GM18907 (cell line): ENCODE data around the gene NTN5.
"Not testable (repeated sequence)": the region's sequence is repeated elsewhere in the genome, so short reads cannot be mapped to it uniquely, and the experiment has no call there.

ENCODE experiments used
- ATAC-seq: cut with Tn5 transposase; IDR thresholded peaks from one replicate; pipeline ENCODE4 v1.9.1; 2021; ENCODE audit warnings: mild to moderate bottlenecking, moderate library complexity; ENCODE audit not compliant: unreplicated experiment

NTN5 gene

DNA sequence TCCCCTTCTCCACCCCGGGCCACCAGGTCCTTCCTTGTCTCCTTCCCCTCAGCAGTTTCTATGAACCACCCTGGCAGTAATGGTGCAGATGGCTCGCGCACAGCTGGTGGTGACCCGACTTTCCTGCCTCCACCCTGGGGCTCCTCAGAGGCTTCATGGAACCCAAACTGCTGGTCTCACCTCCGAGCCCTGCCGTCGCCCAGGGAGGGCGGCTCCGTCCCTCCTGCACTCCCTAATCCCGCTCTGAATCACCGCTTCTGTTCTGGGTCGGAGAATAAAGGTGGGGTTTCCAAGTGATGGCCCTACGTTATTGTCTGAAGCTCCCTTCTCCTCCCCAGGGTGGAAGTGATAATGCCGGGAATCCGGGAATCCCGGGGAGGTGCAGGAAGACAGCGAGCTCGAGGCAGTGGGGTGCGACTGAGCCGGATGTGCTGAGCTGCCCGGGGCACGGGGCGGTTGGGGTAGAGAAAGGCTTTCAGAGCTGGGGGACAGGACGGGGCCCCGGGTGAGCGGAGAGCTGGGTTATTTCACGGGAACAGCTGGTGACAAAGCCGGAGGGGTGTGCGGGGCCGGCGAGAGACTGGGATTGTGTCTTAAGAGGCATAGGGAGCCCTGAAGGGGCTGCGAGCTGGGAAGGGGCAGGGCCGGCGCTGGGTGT, 23.7 kb upstream of the NTN5 start:
- ATAC-seq = no peak

DNA sequence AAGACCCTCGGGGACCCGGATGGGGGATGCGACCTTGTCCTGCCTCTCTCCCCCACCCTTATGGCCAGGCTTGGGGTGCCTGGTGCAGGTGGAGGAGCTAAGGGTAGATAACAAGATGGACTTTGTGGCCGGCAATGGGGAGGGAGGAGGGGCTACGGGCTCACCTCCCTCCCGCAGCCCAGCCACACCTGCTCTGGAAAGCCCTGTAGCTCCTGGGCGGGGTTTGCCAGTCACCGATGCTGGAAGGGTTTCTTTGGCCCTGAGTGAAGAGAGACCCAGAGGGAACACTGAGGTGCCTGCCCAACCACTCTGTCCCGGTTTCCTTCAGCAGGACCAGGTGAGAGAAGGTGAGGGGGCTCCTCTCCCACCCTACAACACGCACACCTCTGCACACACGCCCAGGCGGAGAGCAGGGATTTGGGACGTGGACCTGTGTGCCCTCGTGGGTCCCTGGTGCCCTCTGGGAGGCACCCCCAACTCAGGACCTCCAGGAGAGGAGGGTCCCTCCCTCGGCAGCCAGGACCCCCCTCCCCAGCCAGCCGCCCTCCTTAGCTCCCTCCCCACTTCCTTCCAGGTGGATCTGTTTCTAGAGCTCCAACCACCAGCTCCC, 23.0 kb upstream of the NTN5 start, which contains the start of gene FUT2:
Gene FUT2 (plus strand): TSS at position 229 of the 610 bp plus-strand sequence. CDS start 6,986 bp downstream, outside the sequence.
- no peak for ATAC-seq

DNA sequence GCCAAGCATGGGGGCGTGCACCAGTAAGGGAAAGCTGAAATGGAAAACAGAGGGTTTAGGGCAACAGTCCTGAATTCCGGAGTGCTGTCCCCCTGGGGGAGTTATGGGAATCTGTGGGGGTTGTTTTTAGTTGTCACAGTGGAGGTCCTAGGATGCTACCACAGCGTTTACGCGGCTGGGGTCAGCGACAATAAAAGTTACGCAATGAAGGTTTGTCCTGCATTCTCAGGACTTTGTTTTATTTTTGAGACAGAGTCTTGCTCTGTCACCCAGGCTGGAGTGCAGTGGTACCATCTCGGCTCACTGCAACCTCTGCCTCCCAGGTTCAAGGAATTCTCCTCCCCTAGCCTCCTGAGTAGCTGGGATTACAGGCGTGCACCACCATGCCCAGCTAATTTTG, 20.8 kb upstream of the NTN5 start:
- ATAC-seq = not testable (repeated sequence)

- ATAC-seq = no peak
Measured at GRCh38 chr19:48689449-48689848, 16.6 kb upstream of the NTN5 start.

DNA sequence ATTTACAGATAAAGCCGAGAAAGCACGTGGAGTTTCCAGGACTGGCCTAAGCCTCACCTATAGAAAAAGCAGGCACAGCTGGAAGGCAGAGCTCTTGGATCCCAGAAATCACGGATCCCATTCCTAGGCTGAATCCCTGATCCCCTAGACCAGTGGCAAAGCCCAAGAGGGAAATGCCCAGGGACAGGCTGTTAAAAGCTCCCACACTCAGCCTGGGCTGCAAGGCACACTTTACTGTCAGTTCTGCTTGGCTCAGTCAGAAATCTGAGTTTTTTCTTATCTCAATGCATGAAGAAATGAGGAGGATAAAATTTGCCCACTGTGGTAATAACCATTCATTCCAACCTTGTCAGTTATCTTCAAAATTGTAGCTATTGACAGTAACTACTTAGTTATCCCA, 15.0 kb upstream of the NTN5 start:
- ATAC-seq = no peak

DNA sequence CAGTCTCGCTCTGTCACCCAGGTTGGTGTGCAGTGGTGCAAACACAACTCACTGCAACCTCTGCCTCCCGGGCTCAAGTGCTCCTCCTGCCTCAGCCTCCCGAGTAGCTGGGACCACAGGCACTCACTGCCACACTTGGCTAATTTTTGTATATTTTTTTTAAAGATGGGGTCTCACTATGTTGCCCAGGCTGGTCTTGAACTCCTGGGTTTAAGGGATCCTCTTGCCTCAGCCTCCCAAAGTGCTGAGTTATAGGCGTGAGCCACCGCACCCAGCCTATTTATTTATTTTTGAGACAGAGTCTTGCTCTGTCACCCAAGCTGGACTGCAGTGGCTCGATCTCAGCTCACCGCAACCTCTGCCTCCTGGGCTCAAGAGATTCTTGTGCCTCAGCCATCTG, 13.8 kb upstream of the NTN5 start:
- ATAC-seq = not testable (repeated sequence)

GRCh38 chr19:48686088-48686487, 13.3 kb upstream of the NTN5 start:
- ATAC-seq = no peak

- ATAC-seq = no peak
Measured at GRCh38 chr19:48685583-48685982, 12.8 kb upstream of the NTN5 start.

- ATAC-seq = no peak
Measured at GRCh38 chr19:48683349-48683748, 10.5 kb upstream of the NTN5 start.

GRCh38 chr19:48681127-48681470, 8.3 kb upstream of the NTN5 start:
- no peak for ATAC-seq

DNA sequence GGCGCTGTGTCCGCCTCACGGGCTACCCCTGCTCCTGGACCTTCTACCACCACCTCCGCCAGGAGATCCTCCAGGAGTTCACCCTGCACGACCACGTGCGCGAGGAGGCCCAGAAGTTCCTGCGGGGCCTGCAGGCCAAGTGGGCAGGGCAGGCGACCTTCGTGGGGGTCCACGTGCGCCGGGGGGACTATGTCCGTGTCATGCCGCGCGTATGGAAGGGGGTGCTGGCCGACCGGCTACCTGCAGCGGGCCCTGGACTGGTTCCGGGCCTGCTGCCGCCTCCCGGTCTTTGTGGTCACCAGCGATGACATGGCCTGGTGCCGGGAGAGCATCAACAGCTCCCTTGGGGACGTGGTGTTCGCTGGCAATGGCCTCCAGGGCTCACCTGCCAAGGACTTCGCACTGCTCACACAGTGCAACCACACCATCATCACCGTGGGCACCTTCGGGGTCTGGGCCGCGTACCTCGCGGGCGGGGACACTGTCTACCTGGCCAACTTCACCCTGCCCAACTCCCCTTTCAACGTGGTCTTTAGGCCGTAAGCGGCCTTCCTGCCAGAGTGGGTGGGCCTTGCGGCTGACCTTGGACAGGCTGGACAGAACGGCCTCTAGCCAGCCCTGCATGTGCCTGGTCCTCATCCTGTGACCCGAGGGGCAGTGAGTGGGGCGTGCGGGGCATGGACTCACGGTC, 7.8 kb upstream of the NTN5 start:
- no peak for ATAC-seq

DNA sequence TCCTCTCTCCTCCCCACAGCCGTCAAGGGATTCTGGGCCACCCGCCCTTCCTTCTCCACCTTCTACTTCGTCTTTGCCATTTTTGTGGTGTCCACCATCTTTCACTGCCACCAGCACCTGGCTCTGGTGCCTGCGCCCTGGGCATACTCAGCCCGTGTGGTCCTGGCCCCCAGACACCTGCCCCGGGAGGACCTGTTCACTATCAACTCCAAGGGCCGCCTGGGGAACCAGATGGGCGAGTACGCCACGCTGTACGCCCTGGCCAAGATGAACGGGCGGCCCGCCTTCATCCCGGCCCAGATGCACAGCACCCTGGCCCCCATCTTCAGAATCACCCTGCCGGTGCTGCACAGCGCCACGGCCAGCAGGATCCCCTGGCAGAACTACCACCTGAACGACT, 7.2 kb upstream of the NTN5 start:
- not testable (repeated sequence) for ATAC-seq

DNA sequence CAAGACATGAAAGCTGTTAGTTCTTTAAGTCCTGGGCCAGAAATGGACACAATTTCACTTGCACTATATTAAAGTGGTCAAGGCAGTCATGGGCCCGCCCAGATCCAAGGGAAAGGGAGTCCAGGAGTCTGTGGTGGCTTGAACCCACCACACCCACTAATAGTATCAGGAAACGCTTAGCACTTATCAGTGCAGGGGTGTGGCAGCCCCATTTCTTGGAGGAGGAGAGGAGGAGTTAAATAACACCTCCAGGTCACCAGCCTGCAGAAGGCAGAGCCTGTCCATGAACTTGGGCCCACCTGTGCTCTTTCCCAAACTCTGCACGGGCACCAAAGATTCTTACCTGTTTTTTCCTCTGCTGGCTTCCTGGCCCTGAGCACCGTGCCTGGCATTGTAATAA, 5.4 kb upstream of the NTN5 start:
- no peak for ATAC-seq

GRCh38 chr19:48676887-48677286, 4.1 kb upstream of the NTN5 start:
- no peak for ATAC-seq

- no peak for ATAC-seq
Measured at GRCh38 chr19:48676487-48676886, 3.7 kb upstream of the NTN5 start.

GRCh38 chr19:48674921-48675824, 2.4 kb upstream of the NTN5 start:
- ATAC-seq = no peak

DNA sequence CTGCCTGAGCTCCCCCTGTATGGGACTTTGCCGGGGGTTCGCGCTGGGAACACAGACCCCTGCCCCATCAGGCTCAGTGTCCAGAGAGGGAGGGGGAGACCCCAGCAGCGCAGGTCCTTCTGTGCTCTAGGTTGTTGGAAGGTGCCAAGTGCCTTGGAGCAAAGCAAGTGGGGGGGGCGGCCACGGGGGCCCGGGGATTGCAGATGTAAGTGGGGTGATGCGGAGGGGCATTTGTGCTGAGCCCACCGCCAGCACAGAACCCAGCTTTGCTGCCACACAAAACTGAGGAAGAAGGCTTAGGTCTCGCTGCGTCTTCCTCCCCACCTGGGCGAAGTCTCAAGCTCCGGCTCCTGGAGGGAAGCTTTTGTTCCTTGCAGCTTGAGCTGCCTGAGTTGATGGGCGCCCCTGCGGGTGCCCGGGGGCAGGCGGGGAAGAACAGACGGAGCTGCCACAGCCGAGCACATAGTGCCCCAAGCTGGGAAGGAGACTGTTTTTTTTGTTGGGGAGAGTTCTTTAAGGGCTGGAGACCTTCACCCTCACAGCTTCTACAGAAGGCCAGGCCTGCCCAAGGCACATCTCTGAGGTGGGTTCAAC, 1.5 kb upstream of the NTN5 start:
- ATAC-seq = no peak

DNA sequence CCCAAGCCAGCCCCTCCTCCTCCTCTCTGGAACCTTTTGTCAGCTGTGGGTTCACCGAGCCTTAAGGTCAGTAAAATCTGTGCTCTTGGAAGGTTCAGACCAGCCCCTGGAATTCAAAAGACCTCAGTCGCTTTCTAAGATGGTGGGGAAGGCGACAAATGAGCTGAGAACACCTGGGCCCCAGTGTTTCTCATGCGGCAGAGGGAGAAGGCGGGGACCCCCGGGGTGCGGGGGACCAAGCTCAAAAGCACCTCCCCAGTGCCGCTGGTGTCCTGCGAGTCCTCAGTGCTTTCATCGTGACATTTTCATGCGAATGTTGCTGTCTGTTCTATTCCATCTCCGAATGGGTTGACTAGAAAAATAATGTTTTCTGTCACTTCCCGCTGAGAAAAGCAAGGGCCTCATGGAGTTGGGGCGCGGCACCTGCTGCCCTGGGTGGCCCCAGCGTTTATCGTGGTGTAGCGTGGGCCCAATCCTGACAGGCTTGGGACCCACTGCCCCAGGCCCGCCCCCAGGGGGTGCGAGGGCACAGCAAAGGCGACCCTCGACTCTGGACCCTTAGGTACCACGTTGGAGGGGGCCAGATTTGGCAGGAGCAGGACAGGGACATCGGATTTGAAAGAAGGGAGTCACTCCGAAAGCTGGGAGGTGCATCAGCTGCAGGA, 751 bp upstream of the NTN5 start:
- no peak for ATAC-seq

DNA sequence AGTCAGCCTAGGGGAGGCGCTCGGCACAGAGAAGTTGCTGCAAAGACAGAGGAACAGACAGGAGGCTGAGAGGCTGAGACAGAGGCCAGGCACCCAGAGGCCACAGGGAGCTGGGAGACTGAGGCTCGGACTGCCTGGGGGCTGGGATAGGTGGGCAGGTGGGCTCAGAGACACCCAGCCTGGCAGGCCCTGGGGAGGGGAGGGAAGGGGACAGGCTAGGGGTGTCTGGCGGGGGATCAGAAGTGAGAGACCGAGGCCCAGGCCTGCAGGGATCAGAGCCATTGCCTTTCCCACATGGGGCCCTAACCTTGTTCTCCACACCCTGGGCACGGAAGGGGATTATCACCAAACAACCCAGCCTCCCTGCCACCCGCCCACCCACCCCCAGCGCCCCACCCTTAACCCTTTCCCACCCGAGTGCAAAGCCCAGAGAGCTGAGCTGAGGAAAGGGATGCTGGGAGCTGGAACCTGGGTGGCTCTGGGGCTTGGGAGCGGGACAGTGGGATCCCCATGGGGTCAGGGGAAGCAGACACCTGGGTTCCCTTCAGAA, 1.3 kb downstream of the NTN5 start:
- no peak for ATAC-seq
